Suppressor macrophage (primary cell): ENCODE measurements around the gene MT1A.
A peak's percentile ranks its signal among the peaks of the same experiment; 100 is the strongest.
"Not testable (repeated sequence)": the region's sequence is repeated elsewhere in the genome, so short reads cannot be mapped to it uniquely, and the experiment has no call there.

Source experiments
- DNase-seq, 4 experiments: peaks; one replicate each; pipeline ENCODE4 v3.0.0-alpha.2; 2020 to 2022

The MT1A gene

GRCh38 chr16:56610609-56611111 is 27.8 kb upstream of the MT1A start:
- no peak for DNase-seq

GRCh38 chr16:56611281-56611833 is 27.1 kb upstream of the MT1A start:
- peak in 2 of 4 experiments; percentile 37 to 59 for DNase-seq

DNA sequence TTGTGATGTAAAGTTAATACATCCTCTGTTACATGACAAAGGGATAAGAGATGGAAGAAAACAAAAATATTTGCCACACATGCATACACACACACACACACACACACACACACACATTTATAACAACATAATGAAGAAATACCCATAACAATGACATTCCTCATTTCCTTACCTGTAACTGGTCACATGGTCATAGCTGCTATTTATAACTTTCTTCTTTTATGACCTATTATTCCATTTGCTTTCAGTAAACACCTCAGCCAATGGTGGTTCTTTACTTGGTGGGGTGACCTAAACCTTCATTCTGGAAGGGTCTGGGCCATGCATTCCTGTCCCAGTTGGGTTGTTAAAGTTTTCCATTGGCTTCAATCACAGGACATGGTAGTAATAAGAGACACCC is 24.8 kb upstream of the MT1A start:
- no peak for DNase-seq

DNA sequence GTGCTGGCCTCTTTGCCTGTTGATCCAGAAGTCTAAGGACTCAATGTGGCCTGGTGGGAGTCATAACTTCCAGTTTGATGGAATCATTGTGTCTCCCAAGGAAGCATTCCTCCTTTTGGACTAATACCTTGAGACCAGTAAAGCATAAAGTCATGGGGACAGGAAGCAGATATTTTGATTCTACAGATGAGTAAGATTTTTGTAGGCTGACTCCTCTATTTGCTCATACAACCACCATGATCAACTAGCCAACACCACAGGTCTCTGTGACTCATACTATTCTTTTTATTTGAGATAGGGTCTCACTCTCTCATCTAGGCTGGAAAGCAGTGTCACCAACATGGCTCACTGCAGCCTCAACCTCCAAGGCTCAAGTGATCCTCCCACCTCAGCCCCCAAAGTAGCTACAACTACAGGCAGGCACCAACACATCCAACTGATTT is 23.9 kb upstream of the MT1A start:
- no peak for DNase-seq

GRCh38 chr16:56615353-56615752 is 23.1 kb upstream of the MT1A start:
- DNase-seq, result no peak

GRCh38 chr16:56616608-56617211 is 21.8 kb upstream of the MT1A start:
- no peak for DNase-seq

- peak in 3 of 4 experiments; percentile 34 to 55 (median 53) for DNase-seq
These were observed 21.0 kb upstream of the MT1A start for GRCh38 chr16:56617212-56618085.

- no peak for DNase-seq
These were observed 20.3 kb upstream of the MT1A start for GRCh38 chr16:56618138-56618537.

GRCh38 chr16:56620339-56620897 is 18.0 kb upstream of the MT1A start:
- DNase-seq, result no peak

DNA sequence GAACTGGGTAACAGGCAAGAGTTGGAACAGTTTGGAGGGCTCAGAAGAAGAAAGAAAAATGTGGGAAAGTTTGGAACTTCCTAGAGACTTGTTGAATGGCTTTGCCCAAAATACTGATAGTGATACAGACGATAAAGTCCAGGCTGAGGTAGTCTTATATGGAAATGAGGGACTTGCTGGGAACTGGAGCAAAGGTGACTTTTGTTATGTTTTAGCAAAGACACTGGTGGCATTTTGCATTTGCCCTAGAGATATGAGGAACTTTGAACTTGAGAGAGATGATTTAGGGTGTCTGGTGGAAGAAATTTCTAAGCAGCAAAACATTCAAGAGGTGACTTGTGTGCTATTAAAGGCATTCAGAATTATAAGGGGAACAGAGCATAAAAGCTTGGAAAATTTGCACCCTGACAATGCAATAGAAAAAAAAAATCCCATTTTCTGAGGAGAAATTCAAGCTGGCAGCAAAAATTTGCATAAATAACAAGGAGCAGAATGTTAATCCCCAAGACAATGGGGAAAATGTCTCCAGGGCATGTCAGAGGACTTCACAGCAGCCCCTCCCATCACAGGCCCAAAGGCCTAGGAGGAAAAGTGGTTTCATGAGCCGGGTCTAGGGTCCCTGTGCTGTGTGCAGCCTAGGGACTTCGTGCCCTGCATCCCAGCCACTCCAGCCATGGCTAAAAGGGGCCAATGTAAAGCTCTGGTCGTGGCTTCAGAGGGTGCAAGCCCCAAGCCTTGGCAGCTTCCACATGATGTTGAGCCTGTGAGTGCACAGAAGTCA is 16.6 kb upstream of the MT1A start:
- not testable (repeated sequence) for DNase-seq

- not testable (repeated sequence) for DNase-seq
These were observed 15.3 kb upstream of the MT1A start for GRCh38 chr16:56623184-56623583.

DNA sequence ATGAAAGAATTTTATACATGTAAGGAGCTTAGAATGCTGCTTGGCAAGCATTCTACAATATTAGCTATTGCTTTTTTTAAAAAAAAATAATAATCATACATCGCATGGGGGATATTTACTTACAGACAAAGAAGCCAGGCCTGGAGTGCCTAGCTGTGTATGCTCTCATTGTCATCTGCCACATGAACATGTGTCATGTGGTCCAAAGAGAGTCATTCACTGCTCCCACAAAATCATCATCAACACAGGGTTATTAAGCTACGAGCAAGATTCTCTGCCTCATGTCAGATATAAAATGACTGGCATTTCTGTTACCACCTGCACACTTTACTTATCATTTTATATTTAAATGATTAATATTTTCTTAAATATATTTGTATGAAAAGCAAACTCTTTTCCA is 14.8 kb upstream of the MT1A start:
- peak in 2 of 4 experiments; percentile 30 to 47 for DNase-seq

DNA sequence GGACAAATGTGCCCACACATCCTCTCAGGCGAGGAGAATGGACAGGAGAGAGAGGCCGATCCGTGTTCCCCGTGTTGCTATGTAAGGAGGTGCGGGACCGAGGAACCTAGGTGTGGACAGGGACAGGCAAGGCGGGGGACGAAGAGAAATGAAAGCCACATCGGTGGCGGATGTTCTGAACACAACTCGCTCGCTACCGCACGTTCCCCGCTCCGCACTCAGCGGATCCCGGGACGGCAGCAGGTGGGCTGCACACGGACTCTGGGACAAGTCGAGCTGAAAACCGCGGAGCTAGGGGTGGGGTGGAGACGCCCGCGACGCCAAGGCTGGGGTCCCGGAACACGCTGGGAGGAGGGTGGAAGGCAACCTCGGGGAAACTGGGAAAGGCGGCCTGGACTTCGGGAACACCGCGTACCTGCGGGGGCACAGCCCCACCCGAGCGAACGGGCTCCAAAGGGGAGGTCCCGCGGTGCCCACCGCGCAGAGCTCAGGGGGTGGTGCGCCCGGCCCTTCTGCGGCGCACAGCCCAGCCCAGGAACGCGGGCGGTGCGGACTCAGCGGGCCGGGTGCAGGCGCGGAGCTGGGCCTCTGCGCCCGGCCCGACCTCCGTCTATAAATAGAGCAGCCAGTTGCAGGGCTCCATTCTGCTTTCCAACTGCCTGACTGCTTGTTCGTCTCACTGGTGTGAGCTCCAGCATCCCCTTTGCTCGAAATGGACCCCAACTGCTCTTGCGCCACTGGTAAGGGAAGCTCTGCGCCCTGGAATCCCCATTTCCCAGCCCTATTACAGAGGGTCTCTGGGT is 13.1 kb upstream of the MT1A start, which contains the start of gene MT1E:
MT1E (plus strand) TSS at position 642 of the 803 bp plus-strand sequence; CDS start at position 713, 71 bp downstream.
- DNase-seq, result peak; percentile 78 to 86 (median 81)

DNA sequence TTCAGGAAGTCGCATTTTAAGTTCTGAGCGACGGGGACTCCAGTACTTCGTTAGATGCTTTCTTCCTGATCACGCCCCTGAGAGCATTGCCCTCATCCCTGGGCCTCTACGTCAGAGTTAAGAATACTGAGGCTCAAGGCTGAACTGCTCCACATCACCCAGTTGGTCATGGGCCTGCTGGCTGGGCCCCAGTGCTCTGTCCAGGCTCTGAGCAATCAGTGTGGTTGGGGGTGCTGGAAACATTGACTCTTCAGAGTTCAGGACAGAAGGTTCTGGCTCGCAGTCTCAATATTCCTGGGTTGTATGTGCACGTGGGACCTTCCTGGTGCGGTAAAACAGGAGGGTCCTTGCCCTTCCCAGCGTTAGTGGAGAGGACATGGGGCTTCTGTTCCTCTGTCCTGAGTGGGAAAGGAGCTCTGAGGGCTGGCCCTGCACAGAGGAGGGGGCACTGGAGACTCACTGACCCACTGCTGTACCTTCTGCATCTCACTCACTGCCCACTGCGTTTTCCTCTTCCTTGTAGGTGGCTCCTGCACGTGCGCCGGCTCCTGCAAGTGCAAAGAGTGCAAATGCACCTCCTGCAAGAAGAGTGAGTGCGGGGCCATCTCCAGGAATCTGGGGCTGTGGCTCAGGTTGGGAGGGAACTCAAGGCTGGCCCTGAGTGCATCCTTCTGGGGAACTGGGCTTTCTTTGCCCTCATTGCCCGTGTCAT is 12.4 kb upstream of the MT1A start:
- DNase-seq, result peak; percentile 31 to 61 (median 39)

DNA sequence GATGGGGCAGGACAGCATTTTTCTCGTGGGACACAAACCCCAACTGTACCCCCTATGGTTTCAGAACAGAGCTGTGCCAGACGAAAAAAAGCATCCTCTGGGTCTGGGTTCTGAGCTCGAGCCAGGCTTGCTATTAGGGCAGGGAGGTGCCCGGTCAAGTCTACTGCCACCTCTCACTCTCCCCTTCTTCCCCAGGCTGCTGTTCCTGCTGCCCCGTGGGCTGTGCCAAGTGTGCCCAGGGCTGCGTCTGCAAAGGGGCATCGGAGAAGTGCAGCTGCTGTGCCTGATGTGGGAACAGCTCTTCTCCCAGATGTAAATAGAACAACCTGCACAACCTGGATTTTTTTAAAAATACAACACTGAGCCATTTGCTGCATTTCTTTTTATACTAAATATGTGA is 11.8 kb upstream of the MT1A start:
- DNase-seq, result no peak

DNA sequence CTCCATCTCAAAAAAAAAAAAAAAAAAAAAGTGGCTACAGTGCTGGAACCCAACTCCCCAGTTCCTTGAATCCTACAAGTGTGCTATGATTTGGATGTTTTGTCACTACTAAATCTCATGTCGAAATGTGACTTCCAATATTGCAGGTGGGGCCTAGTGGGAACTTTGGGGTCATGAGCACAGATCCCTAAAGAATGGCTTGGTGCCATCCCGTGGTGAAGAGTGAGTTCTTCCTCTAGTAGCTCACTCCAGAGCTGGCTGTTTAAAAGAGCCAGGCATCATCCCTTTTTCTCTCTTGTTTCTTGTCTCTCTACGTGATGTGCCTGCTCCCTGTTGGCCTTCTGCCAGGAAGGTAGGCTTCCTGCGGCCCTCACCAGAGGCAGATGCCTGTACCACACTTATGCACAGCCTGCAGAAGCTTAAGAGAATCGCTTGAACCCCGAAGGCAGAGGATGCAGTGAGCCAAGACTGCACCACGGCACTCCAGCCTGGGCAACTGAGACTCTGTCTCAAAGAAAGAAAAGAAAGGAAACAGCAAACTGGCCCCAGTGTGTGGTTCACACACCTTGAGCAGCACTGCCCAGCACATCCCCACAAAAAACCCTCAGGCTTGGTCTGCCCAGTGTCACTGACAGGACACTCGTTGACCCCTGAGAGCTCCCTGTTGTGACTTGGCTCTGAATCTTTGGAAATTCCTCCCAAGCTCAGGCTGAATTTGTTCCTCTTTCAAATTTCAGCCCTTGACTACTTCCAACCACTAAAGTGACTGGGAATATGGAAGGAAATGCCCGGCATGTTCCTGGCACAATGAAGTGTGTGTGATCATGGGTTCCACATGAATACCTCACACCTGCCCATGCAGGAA is 9.7 kb upstream of the MT1A start:
- DNase-seq, result no peak

- DNase-seq, result peak in 1 of 4 experiments; percentile 22
These were observed 8.9 kb upstream of the MT1A start for GRCh38 chr16:56629531-56629930.

DNA sequence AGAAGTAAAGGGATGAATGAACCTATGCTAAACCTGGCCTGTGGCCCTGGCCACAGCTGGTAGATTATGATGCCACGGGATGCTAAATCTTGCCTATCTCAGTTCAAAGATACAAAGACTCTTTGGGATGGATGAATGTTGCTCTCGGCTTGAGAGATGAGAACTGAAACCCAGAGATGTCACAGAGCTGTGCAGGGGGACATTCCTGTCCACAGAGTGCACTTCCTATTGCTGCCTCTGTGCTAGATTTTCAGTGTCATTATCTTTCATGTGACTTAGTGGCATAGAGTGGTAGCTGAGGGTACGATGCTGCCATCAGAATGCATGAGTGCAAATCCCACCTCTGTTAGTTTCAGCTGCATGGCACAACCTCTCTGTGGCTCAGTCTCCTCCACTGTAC is 8.3 kb upstream of the MT1A start:
- DNase-seq, result peak in 2 of 4 experiments; percentile 21 to 39

- no peak for DNase-seq
These were observed 7.3 kb upstream of the MT1A start for GRCh38 chr16:56631197-56631596.

GRCh38 chr16:56631832-56632155 is 6.7 kb upstream of the MT1A start:
- peak in 1 of 4 experiments; percentile 32 for DNase-seq
